ENCODE measurements around the gene MBD3. TPM values are rescaled to one million over a fixed set of nuclear protein-coding genes. Genes with fewer than 3 reads are reported as not detected.

Gene MBD3

GRCh38 chr19:1524972-1525325 is 67.7 kb downstream of the MBD3 start:
- Histone ChIP-seq H4K5ac (ENCODE audit: low read length) (no peak overlapping the region), H3K4me2 (ENCODE audit: low read length) (no peak overlapping the region), H3K79me1 (ENCODE audit: low read length) (no peaks in the 10 kb centered on the region), H3K9ac (ENCODE audit: low read length) (no peak overlapping the region), H3K18ac (ENCODE audit: low read length) (no peak overlapping the region), H4K8ac (ENCODE audit: low read depth, low read length) (no peak overlapping the region), H3K56ac (ENCODE audit: low read length) (no peak overlapping the region), H3K36me3 (ENCODE audit: control insufficient read depth, insufficient read depth, low read length) (no peaks in the 10 kb centered on the region), H3K27ac (ENCODE audit: low read depth, low read length) (no peak overlapping the region), H2BK15ac (replicated peaks; ENCODE audit: low read depth) (no peak overlapping the region), H3K4ac (ENCODE audit: low read depth, low read length) (no peak overlapping the region), H2BK5ac (ENCODE audit: low read length) (no peak overlapping the region), H2BK120ac (ENCODE audit: low read depth, low read length) (no peak overlapping the region), H3K4me3 (ENCODE audit: low read length) (no peak overlapping the region), H3K79me2 (ENCODE audit: control insufficient read depth, insufficient read depth, low read length) (no peaks in the 10 kb centered on the region), H3K27me3 (ENCODE audit: insufficient read depth, low read length, poor library complexity) (peaks cover 9% of the 10 kb centered on the region), H3K23ac (ENCODE audit: low read length) (peak overlapping the region; percentile 29), H3K4me1 (ENCODE audit: control insufficient read depth, low read depth, low read length) (no peaks in the 10 kb centered on the region), H2AK5ac (ENCODE audit: low read length) (no peak overlapping the region)
- WGBS (ENCODE audit: extremely low coverage, insufficient coverage, low lambda C conversion rate) = no CpG with 5 or more reads among the region's 17 CpGs
- no peak for DNase-seq

DNA sequence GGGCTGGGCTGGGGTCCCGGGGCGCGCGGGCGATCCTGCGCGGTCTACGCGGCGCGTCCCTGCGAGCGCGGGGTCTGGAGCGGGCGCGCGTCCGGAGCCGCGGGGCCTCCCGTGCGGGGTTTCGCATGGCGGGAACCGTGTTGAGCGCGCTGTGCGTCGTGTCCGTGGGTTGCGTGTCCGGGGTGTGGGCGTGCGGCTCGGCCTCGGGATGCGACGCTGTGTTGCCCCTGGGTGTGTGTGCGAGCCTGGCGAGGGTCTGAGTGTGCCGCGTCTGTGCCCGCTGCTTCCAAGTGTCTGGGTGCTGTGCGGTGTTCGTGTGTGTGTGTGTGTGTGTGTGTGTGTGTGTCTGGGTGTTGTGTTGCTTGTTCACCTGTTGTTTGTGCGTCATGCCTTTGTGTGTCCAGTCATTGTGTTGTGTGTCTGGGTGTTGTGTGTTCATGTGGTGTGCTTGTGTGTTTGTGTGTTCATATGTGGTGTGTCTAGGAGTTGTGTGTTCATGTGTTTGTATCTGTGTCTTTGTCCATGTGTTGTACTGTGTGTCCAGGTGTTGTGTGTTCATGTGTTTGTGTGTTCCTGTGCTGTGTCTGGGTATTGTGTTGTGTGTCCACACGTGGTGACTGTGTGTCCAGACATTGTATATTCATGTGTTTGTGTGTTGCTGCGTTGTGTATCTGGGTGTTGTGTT is 68.2 kb downstream of the MBD3 start:
- no peaks in the 10 kb centered on the region for H3K79me1 ChIP-seq (ENCODE audit: low read length)
- no peak overlapping the region for H3K4me3 ChIP-seq (ENCODE audit: low read length)
- no peak overlapping the region for H3K9ac ChIP-seq (ENCODE audit: low read length)
- no peaks in the 10 kb centered on the region for H3K79me2 ChIP-seq (ENCODE audit: control insufficient read depth, insufficient read depth, low read length)
- no peak overlapping the region for H2BK5ac ChIP-seq (ENCODE audit: low read length)
- no peak overlapping the region for H3K27ac ChIP-seq (ENCODE audit: low read depth, low read length)
- peak; percentile 13 for DNase-seq
- no peak overlapping the region for H4K5ac ChIP-seq (ENCODE audit: low read length)
- no peaks in the 10 kb centered on the region for H3K4me1 ChIP-seq (ENCODE audit: control insufficient read depth, low read depth, low read length)
- no peak overlapping the region for H3K56ac ChIP-seq (ENCODE audit: low read length)
- H3K4me2 ChIP-seq (ENCODE audit: low read length) = no peak overlapping the region
- WGBS (ENCODE audit: extremely low coverage, insufficient coverage, low lambda C conversion rate) = no CpG with 5 or more reads among the region's 49 CpGs
- H4K8ac ChIP-seq (ENCODE audit: low read depth, low read length) = no peak overlapping the region
- H2BK120ac ChIP-seq (ENCODE audit: low read depth, low read length) = no peak overlapping the region
- peak overlapping the region; percentile 29 for H3K23ac ChIP-seq (ENCODE audit: low read length)
- no peaks in the 10 kb centered on the region for H3K36me3 ChIP-seq (ENCODE audit: control insufficient read depth, insufficient read depth, low read length)
- peaks cover 9% of the 10 kb centered on the region for H3K27me3 ChIP-seq (ENCODE audit: insufficient read depth, low read length, poor library complexity)
- H2BK15ac ChIP-seq (replicated peaks; ENCODE audit: low read depth) = no peak overlapping the region
- no peak overlapping the region for H3K18ac ChIP-seq (ENCODE audit: low read length)
- H2AK5ac ChIP-seq (ENCODE audit: low read length) = no peak overlapping the region
- H3K4ac ChIP-seq (ENCODE audit: low read depth, low read length) = no peak overlapping the region

Small RNAs within 50 kb of the gene (small RNA-seq; reads per million reads assigned to genes)
- gene AC005943.2 (ENCODE audit: insufficient read depth) (not detected), gene RN7SL477P (ENCODE audit: insufficient read depth) (not detected), gene RNU6-1223P (ENCODE audit: insufficient read depth) (not detected)
